LoVo (cell line): ENCODE data around the gene VSIG10.
"Not testable (repeated sequence)": the region's sequence is repeated elsewhere in the genome, so short reads cannot be mapped to it uniquely, and the experiment has no call there.

ENCODE experiments used
- DNase-seq: peaks from one replicate; pipeline ENCODE4 v3.0.0-alpha.2; 2016; ENCODE audit warnings: low spot score

Gene VSIG10

GRCh38 chr12:118033902-118034301, 69.9 kb downstream of the VSIG10 start:
- DNase-seq, result no peak

GRCh38 chr12:118033323-118033722, 70.5 kb downstream of the VSIG10 start:
- DNase-seq, result no peak

- DNase-seq, result no peak
Measured at GRCh38 chr12:118032188-118032587, 71.6 kb downstream of the VSIG10 start.

GRCh38 chr12:118029166-118029565, 74.6 kb downstream of the VSIG10 start:
- no peak for DNase-seq

GRCh38 chr12:118025168-118025567, 78.6 kb downstream of the VSIG10 start:
- DNase-seq, result no peak

- DNase-seq, result no peak
Measured at GRCh38 chr12:118023301-118023860, 80.4 kb downstream of the VSIG10 start.

GRCh38 chr12:118022728-118023109, 81.1 kb downstream of the VSIG10 start:
- DNase-seq, result no peak

- DNase-seq, result not testable (repeated sequence)
Measured at GRCh38 chr12:118022097-118022727, 81.6 kb downstream of the VSIG10 start.

GRCh38 chr12:118020036-118020435, 83.8 kb downstream of the VSIG10 start:
- DNase-seq, result no peak

GRCh38 chr12:118017926-118018325, 85.9 kb downstream of the VSIG10 start:
- DNase-seq, result no peak

- peak; percentile 100 for DNase-seq
Measured at GRCh38 chr12:118016424-118017264, 87.2 kb downstream of the VSIG10 start, which contains the start of gene RFC5. RFC5 (plus strand) TSS chr12:118016703; CDS start chr12:118016828, 125 bp downstream.

GRCh38 chr12:118015944-118016343, 87.9 kb downstream of the VSIG10 start:
- no peak for DNase-seq

- DNase-seq, result no peak
Measured at GRCh38 chr12:118015306-118015705, 88.5 kb downstream of the VSIG10 start.
